ENCODE data around the gene ZFP2.
A peak's percentile ranks its signal among the peaks of the same experiment; 100 is the strongest.
"Not testable (repeated sequence)": the region's sequence is repeated elsewhere in the genome, so short reads cannot be mapped to it uniquely, and the experiment has no call there.

Gene ZFP2

DNA sequence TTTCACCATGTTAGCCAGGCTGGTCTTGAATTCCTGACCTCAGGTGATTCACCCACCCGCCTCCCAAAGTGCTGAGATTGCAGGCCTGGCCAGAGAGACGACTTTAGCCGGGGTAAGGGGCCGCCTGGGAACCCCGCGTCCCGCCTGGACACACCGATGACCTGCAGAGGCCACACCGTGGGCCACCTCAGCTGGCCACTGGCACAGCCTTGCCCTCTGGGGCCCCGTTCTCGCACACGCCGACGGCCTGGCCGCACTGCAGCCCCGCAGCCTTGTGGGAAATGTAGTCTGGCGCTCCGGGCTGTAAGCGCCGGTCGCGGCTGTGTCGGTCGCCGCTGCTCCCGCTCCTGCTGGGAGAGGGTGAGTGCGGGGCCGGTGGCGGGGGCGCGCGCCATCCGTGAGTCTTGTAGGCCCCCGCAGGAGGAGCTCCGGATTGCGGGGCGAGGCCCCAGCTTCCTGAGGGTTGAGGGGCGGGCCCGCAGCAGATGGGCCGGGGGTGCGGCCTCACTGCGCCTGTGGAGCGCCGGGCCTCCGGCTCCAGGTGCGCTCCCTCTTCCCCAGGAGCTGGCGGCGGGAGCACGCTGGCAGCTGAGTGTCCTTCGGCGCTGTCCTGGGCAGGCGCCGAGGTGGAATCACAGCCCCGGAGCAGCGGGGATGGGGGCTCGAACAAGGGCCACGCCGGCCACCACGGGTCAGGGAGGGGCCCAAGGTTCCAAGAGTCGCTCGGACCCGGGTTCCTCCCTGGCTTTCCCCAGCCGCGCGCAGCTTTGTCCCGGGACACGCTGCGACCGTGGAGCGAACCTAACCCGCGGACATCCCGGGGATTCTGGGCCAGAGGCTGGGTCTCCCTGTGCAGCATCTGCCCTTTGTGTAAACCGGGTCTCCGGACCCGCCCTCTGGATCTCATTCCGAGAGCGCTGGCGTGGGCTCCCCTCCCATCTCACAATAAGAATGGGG, at the start of gene ZFP2:
Gene ZFP2, plus strand, starts transcription at position 299 of the 957 bp plus-strand sequence. CDS start 35,401 bp downstream, outside the sequence.
- peak; percentile 50 for DNase-seq

DNA sequence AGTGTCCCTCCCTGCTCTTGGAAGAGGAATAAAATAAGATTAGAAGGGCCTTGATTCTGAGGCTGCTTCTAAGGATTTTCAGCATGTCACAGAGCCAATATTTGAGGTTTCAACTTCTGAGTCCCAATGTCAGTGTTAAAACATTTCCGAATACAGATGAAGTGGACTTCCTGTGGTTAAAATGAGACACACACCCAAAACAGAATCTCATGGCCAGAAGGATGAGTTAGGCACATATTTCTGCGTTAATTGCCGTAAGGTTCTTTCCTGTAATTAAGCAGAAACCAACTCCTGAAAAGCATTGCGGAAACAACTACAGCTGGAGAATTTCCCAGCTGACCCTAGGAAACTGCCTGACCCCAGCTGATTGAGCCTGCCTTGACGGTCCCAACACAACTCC, 46.4 kb upstream of the ZFP2 start:
- no peak for DNase-seq

DNA sequence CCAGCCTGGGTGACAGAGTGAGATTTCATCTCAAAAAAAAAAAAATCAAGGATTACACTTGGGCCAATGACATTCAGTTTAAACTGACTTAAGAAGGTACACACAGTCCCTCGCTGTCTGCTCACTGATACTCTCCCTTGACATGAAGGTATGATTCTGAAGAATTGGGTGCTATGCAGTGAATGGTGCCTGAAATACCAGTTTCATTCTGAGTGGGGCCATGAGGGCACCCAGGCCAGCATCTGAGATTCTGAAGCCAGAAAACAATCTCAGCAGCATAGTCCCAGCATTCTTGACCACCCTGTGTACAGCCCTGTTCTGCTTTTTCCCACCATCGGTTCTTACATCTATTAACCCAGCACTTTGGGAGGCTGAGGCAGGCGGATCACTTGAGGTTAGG, 43.8 kb upstream of the ZFP2 start:
- no peak for DNase-seq

DNA sequence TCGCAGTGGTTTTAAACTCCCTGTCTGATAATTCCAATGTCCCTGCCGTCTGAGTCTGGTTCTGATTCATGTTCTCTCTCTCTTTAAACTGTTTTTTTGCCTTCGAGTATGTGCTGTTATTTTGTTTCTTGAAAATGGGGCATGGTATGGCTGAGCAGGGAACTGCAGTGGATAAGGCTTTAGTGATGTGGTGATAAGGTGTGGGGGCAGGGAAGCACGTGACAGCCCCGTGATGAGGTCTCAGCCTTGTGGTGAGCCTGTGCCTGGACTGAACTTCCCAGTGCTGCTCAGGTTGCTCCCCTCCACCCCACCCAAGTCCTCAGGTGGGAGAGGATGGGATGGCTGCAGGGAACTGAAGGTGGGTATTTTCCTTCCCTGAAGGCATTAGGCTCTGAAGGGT, 41.4 kb upstream of the ZFP2 start:
- DNase-seq, result no peak

DNA sequence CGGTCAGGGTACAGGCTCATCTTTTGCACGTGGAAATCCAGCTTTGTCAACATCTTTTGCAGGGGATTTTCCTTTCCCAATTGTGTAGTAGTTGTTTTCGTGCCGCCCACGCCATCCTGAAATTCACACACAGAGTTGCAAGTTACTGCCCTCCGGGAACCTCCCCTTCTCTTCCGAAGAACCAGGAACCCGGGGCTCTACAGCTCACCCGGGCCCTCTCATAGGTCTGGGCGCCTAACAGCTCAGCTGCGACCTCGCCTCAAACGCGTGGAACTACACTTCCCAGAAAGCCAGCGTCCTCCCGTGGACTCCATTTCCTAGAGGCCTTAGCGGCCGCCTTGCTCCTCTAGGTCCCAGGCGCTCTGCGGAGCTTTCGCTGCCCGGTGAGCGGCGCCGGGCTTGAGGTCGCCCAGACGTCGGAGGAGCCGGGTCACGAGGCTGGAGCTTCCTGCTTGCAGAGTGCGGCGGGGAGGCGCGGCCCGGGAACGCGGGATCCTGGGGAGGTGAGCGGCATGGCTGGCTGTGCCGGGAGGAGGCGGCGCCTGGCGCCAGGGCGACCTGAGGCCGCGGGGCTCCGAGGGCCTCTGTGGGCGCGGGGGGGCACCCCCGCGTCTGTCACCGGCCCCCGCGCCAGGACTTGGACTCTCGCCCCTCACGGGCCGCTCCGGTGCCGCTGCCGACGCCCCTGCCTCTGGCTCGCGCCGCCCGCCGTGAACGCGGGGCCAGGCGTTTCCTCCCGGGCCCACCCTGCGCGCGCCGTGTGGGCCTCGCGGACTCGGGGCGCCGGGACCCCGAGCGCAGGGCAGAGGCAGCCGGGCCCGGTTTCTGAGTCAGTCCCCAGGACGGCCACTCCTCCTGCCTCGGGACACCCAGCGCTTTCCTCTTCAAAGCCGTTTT, 35.8 kb upstream of the ZFP2 start, which contains the start of gene ZNF354B:
Gene ZNF354B, plus strand, starts transcription at position 329 of the 897 bp plus-strand sequence. CDS start 1,095 bp downstream, outside the sequence.
- peak; percentile 94 for DNase-seq

DNA sequence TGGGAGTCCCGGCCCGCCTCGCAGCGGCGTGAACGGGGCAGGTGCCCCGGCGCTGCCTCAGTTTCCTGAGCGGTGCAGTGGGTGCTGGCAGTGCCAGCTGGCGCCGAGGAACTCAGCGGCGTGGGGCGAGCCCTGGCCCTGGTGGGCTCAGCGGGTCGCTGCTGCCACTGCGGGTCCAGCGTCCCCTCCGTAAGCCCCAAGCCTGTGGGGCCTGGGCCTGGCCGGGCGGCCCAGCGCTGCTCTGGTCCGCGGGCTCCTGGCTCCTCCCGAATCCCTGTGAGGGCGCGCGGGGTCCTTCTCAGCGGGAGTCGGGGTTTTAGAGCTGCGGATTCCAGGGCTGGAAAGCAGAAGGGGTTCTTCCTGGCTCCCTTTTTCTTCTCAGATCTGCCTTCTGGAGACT, 35.1 kb upstream of the ZFP2 start:
- DNase-seq, result not testable (repeated sequence)

DNA sequence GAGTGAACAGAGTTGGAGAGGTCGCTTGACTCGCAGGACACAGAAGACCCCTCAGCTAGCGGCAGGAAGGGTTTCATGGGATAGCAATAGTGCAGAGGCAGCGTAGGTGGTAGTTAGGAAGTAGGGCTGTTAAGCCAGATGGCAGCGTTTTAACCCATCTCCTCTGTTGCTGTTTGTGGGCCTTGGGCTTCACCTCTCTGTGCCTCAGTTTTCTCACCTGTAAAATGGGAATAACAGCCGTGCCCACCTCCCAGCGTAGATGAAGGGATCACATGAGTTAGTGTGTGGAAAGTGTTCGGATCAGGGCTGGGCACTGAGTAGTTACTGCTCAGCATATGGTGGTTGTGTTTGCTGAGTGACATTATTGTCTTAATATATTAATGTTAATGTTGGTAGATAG, 34.1 kb upstream of the ZFP2 start:
- DNase-seq, result no peak

DNA sequence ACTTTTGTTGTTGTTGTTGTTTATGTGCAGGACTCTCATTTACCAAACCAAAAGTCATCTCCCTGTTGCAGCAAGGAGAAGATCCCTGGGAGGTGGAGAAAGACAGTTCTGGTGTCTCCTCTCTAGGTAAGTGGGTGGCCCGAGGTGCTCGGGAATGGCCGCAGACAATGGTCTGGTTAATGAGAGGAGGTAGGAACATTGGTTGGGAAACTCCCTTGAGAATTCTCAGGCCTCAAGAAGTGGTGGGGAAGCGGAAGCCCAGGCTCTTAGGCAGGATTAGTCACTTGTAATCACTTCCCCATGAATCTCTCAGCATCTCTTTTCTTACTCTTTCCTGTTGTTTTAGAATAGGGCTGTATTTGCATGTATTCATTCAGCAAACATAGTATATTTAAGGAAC, 28.8 kb upstream of the ZFP2 start:
- DNase-seq, result no peak

DNA sequence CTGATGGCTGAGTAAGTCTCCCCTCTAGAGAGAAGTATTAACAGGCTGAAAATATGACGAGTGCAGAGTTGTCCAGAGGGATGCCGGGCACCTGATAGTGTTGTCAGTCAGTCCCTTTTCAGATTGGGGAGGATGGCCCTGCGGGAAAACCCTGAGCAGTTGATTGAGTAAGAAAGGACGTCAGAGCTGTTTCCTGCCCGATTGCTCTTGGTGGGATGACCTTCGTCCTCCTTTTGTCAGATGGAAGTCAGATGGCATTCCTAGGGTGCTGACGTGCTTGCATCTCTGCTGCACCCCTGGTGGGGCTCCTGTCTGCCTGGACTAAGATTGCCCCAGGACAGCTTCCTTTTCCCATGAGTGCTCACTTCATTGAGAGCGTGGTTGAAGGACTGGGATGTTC, 26.1 kb upstream of the ZFP2 start:
- peak; percentile 3 for DNase-seq

DNA sequence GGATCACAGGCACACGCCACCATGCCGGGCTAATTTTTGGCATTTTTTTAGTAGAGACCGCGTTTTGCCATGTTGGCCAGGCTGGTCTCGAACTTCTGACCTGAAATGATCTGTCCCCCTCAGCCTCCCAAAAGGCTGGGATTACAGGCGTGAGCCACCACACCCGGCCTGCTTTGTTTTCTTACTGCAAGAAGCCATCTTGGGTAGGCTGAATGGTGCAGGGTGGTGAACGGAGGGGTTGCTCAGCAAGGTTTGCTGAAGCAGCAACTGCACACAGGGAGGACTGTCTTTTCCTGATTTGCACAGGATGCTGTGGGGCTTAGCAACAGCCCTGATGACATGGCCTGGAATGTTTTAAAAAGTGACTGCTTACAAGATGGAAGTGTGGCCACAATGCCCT, 25.3 kb upstream of the ZFP2 start:
- no peak for DNase-seq

DNA sequence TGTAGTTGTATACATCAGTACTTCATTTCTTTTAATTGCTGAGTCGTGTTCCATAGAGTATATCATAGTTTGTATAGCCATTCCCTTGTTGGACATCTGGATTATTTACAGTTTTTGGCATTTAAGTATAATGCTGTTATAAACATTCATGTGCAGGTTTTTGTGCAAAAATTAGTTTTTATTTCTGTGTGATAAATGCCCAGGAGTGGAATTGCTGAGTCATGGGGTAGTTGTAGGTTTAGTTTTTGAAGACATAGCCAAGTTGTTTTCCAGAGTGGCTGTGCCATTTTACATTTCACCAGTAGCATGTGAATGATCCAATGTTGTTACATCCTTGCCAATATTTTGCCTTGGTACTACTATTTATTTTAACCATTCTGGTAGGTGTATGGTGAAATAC, 23.4 kb upstream of the ZFP2 start:
- DNase-seq, result no peak

DNA sequence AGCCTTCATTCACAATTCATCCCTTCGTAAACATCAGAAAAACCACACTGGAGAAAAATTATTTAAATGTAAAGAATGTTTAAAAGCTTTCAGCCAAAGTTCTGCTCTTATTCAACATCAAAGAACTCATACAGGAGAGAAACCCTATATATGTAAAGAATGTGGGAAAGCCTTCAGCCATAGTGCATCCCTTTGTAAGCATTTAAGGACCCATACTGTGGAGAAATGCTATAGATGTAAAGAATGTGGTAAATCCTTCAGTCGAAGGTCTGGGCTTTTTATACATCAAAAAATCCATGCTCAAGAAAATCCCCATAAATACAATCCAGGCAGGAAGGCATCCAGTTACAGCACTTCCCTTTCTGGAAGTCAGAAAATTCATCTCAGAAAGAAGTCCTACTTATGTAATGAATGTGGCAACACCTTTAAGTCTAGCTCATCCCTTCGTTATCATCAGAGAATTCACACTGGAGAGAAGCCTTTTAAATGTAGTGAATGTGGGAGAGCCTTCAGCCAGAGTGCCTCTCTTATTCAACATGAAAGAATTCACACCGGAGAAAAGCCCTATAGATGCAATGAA, 12.5 kb upstream of the ZFP2 start:
- not testable (repeated sequence) for DNase-seq

DNA sequence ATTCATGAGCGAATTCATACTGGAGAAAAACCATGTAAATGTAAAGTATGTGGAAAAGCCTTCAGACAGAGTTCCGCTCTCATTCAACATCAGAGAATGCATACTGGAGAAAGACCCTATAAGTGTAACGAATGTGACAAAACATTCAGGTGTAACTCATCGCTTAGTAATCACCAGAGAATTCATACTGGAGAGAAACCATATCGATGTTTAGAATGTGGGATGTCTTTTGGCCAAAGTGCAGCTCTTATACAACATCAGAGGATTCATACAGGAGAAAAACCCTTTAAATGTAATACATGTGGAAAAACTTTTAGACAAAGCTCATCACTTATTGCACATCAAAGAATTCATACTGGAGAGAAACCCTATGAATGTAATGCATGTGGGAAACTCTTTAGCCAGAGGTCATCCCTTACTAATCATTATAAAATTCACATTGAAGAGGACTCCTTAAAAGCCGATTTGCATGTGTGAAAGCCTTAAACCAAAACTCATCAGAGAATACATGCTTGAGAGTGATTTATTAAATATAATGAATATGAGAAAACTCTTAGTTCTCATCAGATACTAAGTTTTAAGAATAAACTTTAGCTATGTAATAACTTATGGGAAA, 11.8 kb upstream of the ZFP2 start:
- DNase-seq, result no peak

DNA sequence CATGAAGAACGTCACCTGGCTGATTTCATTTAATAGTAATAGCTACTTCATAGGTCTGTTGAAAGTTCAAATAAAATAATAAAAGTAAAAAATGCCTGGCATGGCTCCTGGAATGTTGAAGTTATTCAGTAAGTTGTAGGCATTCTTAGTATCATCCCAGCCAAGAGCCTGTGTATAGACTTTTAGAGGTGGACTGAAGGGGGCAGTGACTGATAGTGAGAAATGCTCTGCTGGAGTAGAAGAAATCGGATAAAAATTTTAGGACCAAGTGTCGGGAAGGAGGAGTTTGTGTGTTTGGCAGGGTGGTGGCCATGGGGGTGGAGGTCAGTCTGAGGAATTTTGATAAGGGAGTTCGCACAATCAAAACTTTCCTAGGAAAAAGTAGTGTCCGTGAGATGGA, 3.6 kb downstream of the ZFP2 start:
- no peak for DNase-seq

DNA sequence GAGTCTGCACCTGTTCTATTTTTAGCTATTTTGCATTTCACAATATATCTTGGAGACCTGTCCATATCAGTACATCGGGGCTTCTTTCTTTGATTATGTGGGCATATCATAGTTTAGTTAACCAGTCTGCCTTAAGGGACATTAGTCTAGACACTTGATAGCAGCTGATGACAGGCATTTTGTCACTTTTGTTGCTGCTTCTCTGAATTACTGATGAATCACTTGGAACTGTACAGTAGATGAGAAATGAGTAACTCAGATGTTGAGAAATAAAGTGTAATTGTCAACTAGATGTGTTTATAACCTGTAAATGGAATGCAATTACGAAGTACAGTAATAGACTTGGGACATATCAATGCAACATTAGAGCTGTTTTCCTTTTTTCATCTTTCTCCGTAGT, 7.1 kb downstream of the ZFP2 start:
- no peak for DNase-seq

DNA sequence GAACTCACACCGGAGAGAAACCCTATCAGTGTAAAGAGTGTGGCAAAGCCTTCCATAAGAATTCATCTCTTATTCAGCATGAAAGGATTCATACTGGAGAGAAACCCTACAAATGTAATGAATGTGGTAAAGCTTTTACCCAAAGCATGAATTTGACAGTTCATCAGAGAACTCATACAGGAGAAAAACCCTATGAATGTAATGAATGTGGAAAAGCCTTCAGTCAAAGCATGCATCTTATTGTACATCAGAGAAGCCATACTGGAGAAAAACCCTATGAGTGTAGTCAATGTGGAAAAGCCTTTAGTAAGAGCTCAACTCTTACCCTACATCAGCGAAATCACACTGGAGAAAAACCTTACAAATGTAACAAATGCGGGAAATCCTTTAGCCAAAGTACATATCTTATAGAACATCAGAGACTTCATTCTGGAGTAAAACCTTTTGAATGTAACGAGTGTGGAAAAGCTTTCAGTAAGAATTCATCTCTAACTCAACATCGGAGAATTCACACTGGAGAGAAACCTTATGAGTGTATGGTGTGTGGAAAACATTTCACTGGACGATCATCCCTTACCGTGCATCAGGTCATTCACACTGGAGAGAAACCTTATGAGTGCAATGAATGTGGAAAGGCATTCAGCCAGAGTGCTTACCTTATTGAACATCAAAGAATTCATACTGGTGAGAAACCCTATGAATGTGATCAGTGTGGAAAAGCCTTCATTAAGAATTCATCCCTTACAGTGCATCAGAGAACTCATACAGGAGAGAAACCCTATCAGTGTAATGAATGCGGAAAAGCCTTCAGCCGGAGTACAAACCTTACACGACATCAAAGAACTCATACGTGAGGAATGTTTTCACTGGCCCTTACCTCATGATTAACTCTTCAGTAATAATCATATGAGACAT, 36.4 kb downstream of the ZFP2 start:
- no peak for DNase-seq

DNA sequence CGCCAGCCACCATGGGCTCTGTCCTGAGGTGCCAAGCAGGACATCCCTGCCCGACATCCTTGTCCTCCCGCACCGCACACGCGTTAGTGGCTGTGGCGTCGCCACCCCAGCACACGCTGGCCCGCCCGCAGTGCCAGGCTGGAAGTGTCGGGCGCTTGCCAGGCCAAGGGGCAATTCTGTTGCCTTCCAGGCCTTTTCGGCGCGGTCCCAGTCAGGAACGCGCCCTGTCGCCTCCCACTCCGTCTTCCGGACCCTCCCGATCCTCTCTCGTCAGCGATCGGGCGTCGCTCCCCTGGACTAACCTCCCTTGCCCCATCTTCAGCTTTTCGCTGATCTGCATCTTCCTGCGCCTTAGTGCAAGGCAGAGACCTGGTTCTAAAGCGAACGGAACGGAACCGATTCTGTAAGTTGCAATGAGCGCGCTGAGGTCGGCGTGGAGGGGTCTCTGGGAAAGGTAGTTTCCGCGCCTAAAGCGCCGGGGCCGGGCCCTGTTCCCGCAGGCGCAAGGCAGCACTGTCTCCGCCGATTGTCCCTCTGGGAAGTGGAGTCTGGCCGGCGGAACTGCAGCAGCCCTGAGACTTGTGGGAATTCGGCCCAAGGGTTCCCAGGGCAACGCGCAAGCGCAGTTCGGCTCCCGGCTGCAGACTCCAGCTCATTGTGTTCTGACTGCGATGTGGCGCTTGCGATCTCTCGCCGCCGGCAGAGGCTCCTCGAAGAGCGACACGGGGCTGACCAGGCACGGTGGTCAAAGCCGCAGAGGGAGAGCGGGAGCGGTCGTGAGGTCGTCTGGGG, 45.1 kb downstream of the ZFP2 start, which contains the start of gene ZNF454:
Gene ZNF454, plus strand, starts transcription at position 630 of the 792 bp plus-strand sequence. CDS start 1,594 bp downstream, outside the sequence.
- peak; percentile 80 for DNase-seq

DNA sequence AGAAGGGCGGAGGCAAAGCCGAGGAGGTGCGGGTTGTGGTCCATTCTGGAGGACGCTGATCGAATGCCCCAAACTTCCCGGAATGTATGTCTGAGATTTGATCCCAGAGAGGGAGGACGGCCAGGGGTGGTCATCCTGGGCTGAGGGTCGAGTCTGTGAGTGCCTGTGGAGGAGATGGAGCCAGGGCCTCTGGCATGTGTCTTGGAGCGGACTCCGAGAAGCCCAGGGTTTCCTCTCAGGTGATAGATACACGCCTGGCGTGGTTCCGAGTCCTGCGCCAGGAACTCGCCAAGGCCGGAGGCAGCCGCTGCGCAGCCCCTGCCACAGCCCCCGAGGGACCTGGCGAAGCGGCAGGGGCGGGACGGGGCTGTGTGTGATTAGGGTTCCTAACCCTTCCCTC, 45.6 kb downstream of the ZFP2 start:
- peak; percentile 8 for DNase-seq

DNA sequence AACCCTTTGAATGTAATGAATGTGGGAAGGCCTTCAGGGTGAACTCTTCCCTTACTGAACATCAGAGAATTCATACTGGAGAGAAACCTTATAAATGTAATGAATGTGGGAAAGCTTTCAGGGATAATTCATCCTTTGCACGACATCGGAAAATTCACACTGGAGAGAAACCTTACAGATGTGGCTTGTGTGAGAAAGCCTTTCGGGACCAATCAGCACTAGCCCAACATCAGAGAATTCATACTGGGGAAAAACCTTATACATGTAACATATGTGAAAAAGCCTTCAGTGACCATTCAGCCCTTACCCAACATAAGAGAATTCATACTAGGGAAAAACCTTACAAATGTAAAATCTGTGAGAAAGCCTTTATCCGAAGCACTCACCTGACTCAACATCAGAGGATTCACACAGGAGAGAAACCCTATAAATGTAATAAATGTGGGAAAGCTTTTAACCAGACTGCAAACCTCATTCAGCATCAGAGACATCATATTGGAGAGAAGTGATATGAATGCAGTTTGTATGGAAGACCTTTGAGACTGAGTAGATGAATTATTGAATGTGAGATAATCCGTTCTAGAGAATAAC, 69.8 kb downstream of the ZFP2 start:
- DNase-seq, result no peak

DNA sequence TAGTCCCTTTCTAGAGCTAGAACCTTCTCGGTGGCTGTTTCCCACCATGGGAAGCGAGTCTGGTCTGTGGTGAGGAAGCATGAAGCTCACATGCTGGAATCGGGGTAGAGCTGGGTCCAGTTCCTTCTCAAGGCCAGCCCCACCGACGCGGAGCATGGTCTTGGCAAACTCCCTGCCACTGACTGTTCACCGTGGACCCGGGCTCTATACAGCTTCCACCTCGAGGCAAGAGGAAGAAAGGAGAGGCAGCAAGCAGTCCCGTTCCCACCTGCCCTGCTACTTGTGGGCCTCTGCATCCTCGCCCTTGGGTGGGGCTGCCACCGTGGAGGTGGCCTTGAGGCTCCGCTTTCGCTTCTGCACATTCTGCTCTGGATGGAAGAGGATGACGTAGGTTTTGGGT, 85.7 kb downstream of the ZFP2 start:
- no peak for DNase-seq

Measured in EL (cell line).